ENCODE data around the gene DSCAM. TPM values are rescaled to one million over a fixed set of nuclear protein-coding genes. Genes with fewer than 3 reads are reported as not detected.

Gene DSCAM
- total and polyA plus RNA-seq, 2 experiments from 2014 or later = 0.07 TPM; not detected in 1

DNA sequence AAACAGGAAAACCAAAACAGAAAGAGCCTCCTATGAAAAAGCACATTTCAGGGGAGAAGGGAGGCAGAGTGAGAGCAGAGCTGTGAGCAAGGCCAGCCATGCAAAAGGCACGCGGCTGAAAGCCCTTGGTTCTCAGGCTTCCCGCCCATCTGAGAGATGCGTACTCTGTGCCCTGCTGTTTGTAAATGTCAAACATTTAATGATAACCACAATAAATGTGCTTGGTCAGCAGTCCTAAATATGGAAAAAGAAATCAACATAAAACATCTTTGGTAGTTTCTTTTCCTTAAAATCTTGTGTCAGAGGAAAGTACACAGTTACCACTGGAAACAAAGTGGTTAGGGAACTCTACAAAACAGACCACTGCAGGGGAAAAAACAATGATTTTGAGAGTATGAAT, 283.1 kb downstream of the DSCAM start (continued):
- TF ChIP-seq, protein P1, sequence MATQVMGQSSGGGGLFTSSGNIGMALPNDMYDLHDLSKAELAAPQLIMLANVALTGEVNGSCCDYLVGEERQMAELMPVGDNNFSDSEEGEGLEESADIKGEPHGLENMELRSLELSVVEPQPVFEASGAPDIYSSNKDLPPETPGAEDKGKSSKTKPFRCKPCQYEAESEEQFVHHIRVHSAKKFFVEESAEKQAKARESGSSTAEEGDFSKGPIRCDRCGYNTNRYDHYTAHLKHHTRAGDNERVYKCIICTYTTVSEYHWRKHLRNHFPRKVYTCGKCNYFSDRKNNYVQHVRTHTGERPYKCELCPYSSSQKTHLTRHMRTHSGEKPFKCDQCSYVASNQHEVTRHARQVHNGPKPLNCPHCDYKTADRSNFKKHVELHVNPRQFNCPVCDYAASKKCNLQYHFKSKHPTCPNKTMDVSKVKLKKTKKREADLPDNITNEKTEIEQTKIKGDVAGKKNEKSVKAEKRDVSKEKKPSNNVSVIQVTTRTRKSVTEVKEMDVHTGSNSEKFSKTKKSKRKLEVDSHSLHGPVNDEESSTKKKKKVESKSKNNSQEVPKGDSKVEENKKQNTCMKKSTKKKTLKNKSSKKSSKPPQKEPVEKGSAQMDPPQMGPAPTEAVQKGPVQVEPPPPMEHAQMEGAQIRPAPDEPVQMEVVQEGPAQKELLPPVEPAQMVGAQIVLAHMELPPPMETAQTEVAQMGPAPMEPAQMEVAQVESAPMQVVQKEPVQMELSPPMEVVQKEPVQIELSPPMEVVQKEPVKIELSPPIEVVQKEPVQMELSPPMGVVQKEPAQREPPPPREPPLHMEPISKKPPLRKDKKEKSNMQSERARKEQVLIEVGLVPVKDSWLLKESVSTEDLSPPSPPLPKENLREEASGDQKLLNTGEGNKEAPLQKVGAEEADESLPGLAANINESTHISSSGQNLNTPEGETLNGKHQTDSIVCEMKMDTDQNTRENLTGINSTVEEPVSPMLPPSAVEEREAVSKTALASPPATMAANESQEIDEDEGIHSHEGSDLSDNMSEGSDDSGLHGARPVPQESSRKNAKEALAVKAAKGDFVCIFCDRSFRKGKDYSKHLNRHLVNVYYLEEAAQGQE (IDR thresholded peaks at IDR 0.05; ENCODE audit: unreplicated experiment) = no peak
- TF ChIP-seq EZH2 (IDR thresholded peaks at IDR 0.05; ENCODE audit: low read depth, unreplicated experiment) (no peak), JUNB (IDR thresholded peaks at IDR 0.05; ENCODE audit: unreplicated experiment) (no peak), NANOG (IDR thresholded peaks at IDR 0.05; ENCODE audit: borderline replicate concordance) (no peak), ZNF331 (CRISPR knock-in tag; IDR thresholded peaks at IDR 0.05; ENCODE audit: low read depth) (no peak)
- TF ChIP-seq, protein P2, sequence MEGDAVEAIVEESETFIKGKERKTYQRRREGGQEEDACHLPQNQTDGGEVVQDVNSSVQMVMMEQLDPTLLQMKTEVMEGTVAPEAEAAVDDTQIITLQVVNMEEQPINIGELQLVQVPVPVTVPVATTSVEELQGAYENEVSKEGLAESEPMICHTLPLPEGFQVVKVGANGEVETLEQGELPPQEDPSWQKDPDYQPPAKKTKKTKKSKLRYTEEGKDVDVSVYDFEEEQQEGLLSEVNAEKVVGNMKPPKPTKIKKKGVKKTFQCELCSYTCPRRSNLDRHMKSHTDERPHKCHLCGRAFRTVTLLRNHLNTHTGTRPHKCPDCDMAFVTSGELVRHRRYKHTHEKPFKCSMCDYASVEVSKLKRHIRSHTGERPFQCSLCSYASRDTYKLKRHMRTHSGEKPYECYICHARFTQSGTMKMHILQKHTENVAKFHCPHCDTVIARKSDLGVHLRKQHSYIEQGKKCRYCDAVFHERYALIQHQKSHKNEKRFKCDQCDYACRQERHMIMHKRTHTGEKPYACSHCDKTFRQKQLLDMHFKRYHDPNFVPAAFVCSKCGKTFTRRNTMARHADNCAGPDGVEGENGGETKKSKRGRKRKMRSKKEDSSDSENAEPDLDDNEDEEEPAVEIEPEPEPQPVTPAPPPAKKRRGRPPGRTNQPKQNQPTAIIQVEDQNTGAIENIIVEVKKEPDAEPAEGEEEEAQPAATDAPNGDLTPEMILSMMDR (conservative IDR thresholded peaks at IDR 0.05; ENCODE audit: low read depth in 2 of 2) = no peak

DNA sequence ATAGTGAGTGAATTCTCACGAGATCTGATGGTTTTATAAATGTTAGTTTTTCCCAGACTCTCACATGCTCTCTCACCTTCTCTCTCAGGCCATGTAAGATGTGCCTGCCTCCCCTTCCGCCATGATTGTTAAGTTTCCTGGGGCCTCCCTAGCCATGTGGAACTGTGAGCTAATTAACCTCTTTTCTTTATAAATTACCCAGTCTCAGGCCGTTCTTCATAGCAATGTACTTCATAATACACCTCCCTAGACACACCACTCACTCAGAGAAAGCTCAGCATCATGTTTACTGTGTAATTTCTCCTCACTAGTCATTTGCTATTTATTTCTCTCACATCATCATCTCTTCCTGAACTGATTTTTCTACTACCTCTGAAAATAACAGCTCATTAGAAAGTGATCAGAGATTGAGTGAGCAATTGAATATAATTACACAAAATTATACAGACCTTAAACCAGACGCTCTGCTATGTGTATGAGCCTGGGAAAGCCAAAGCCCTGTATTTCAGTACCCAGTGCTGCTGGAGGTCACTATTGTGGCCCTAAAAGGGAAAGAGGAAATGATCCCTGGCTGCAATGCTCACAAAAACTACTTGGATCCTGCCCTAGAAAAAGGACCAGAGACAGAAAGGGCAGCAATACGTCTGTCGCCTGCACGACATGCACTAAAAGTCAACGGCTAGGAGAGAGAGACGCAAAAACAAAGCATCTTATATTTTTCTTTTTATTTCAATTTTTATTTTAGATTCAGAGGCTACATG, 284.5 kb downstream of the DSCAM start:
- H3K4me3 ChIP-seq = no peak overlapping the region
- no peaks in the 10 kb centered on the region for H3K4me1 ChIP-seq (ENCODE audit: insufficient read depth)
- no peak overlapping the region for H2AFZ ChIP-seq
- Mint-ChIP-seq H3K27me3 (ENCODE audit: insufficient read depth, low read depth, poor library complexity) (peaks cover 2% of the 10 kb centered on the region), H3K4me1 (0 out of 3 replicates have a peak, but pooled peaks cover under 1% of the 10 kb centered on the region), H3K4me3 (no peak overlapping the region), H3K27ac (no peak overlapping the region), H3K9me3 (peaks cover 93% of the 10 kb centered on the region), H3K36me3 (ENCODE audit: low read depth) (peaks cover 16% of the 10 kb centered on the region; the same call in 2 of the 3 replicates)
- ATAC-seq = no peak
- H3K27me3 ChIP-seq (ENCODE audit: insufficient read depth) = no peaks in the 10 kb centered on the region
- H3F3A ChIP-seq (replicated peaks; ENCODE audit: low read depth) = no peaks in the 10 kb centered on the region
- H3K79me2 ChIP-seq (replicated peaks; ENCODE audit: insufficient read depth) = no peaks in the 10 kb centered on the region
- H3K27ac ChIP-seq (ENCODE audit: low read depth) = no peak overlapping the region
- no peaks in the 10 kb centered on the region for H4K20me1 ChIP-seq (replicated peaks; ENCODE audit: insufficient read depth)
- DNase-seq (ENCODE audit: low spot score) = no peak
- H3K4me2 ChIP-seq = no peak overlapping the region
- no peaks in the 10 kb centered on the region for H3K9me2 ChIP-seq (ENCODE audit: insufficient read depth)
- H3K36me3 ChIP-seq (ENCODE audit: insufficient read depth) = no peaks in the 10 kb centered on the region
- TF ChIP-seq EZH2 (IDR thresholded peaks at IDR 0.05; ENCODE audit: low read depth, unreplicated experiment) = no peak
- TF ChIP-seq, protein P2 (conservative IDR thresholded peaks at IDR 0.05; ENCODE audit: low read depth in 2 of 2) = no peak
- TF ChIP-seq, protein P1 (IDR thresholded peaks at IDR 0.05; ENCODE audit: unreplicated experiment) = no peak
- no peak for TF ChIP-seq ZNF114 (CRISPR knock-in tag; IDR thresholded peaks at IDR 0.05)
- no peak for TF ChIP-seq EZH2phosphoT487 (IDR thresholded peaks at IDR 0.05; ENCODE audit: unreplicated experiment)
- no peak for TF ChIP-seq POLR2AphosphoS5 (IDR thresholded peaks at IDR 0.05; ENCODE audit: low read depth)
- TF ChIP-seq JUNB (IDR thresholded peaks at IDR 0.05; ENCODE audit: unreplicated experiment) = no peak
- TF ChIP-seq ZNF331 (CRISPR knock-in tag; IDR thresholded peaks at IDR 0.05; ENCODE audit: low read depth) = no peak
- TF ChIP-seq STAT1 (IDR thresholded peaks at IDR 0.05; ENCODE audit: unreplicated experiment) = no peak
- TF ChIP-seq, protein P3, sequence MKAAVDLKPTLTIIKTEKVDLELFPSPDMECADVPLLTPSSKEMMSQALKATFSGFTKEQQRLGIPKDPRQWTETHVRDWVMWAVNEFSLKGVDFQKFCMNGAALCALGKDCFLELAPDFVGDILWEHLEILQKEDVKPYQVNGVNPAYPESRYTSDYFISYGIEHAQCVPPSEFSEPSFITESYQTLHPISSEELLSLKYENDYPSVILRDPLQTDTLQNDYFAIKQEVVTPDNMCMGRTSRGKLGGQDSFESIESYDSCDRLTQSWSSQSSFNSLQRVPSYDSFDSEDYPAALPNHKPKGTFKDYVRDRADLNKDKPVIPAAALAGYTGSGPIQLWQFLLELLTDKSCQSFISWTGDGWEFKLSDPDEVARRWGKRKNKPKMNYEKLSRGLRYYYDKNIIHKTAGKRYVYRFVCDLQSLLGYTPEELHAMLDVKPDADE (IDR thresholded peaks at IDR 0.05) = no peak
- no peak for TF ChIP-seq CREB1 (CRISPR knock-in tag; IDR thresholded peaks at IDR 0.05; ENCODE audit: low read depth)

Measured in GM23338 (cell line).